Measurements from ENCODE around the gene KLF14. TPM values are rescaled to one million over a fixed set of nuclear protein-coding genes. Genes with fewer than 3 reads are reported as not detected.
"Not testable (repeated sequence)": the region's sequence is repeated elsewhere in the genome, so short reads cannot be mapped to it uniquely, and the experiment has no call there.

The KLF14 gene
- not detected for total RNA-seq
- long read RNA-seq, partial matches to known transcripts, result 0 of 1 reads
- long read RNA-seq, other reads (novel, unspliced or antisense), result 0 of 1 reads

DNA sequence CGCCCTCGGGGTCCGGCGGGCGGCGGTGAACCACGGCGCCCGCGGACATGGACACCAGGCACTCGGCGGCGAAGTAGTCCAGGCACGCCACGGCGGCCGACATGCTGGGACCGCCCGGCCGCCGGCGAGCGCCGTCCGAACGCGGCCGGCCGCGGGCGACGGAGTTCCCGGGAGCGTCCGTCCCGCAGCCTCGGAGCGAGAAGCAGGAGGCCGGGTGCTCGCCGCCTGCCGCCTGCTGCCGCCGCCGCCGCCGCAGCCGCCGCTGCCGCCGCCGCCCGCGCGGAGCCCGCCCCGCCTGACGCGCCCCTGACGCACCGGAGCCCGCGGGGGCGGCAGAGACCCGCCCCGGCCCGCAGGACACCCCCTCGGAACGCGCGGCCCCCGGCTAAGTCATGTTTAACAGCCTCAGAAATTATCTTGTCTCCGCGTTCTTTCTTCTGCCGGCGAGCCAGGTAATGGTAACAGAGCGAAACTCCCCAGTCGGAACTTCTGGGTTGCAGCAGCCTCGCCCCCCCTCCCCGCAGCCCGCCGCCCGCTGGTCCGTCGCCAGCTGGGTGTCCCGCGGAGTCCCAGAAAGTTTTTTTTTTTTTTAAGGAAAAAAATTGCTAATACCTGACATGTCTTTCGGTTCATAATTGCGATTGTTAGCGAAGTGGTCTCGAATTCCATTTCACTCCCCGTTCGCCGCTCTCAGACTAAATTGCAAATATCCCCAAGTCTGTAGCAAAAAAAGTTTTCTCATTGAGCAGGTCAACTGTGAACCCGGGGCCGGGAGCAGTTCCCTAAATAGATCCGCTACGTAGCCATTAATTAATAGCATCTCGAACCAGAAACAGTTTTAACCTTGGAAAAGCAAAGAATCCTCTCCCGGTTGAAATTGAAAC is at the start of gene KLF14:
TSS of gene KLF14 (minus strand) at position 277 of the 884 bp plus-strand sequence. CDS start at position 103, 174 bp downstream.
- intact Hi-C loops (cut with DNase I), result loop anchor here (10.0 kb wide), 1 partner anchor 649 kb away; no protein-coding TSS in a partner anchor
- no peak for DNase-seq (ENCODE audit: low spot score)

DNA sequence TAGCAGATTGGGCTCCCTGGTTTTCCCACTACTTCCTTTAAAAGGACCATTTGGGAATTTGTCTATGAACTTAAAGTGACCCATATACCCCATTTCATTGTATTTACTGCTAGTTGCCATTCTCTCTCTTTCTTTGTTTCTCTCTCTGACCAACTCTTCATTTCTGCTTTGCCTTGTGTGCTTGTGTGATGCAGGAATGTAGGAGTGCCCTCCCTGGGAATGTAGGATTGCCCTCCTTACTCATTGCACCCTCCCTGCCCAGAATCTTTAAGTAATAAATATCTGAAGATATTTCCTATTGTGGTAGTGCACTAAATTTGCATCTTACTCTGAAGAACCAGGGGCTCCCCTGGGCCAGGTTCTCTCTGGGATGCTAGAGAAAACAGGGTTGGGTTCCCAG is 47.3 kb upstream of the KLF14 start:
- DNase-seq (ENCODE audit: low spot score), result no peak
- intact Hi-C loops (cut with DNase I), result no loop called here

DNA sequence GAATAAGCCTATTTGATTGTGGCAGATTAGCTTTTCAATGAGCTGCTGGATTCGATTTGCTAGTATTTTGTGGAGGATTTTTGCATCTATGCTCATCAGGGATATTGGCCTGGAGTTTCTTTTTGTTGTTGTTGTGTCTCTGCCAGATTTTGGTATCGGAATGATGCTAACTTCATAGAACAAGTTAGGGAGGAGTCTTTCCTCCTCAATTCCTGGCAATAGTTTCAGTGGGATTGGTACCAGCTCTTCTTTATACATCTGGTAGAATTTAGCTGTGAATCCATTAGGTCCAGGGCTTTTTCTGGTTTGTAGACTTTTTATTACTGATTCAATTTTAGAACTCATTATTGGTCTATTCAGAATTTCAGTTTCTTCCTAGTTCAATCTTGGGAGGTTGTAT is 43.4 kb upstream of the KLF14 start:
- DNase-seq (ENCODE audit: low spot score), result no peak
- intact Hi-C loops (cut with DNase I), result no loop called here

DNA sequence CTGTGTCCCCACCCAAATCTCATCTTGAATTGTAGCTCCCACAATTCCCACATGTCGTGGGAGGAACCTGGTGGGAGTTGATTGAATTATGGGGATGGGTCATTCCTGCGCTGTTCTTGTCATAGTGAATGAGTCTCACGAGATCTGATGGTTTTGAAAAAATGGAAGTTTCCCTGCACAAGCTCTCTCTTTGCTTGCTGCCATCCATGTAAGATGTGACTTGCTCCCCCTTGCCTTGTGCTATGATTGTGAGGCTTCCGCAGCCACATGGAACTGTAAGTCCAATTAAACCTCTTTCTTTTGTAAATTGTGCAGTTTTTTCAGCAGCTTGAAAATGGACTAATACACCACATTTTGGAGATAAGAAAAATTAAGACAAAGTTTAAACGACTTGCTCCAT is 38.4 kb upstream of the KLF14 start:
- DNase-seq (ENCODE audit: low spot score); intact Hi-C loops (cut with DNase I): not testable (repeated sequence)

DNA sequence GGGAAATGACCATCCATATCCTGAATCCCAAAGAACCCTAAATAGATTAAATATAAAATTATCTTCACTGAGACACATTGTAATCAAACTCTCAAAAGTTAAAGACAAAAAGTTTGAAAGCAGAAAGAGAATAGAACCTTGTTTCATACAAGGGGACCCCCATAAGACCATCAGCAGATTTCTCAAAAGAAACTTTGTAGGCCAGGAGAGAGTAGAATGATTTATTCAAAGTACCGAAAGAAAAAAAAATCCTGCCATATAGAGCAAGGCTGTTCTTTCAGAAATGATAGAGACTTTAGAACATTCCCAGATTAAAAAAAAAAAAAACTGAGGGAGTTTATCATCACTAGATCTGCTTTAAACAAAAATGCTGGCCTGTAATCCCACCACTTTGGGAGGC is 34.8 kb upstream of the KLF14 start:
- intact Hi-C loops (cut with DNase I), result no loop called here
- no peak for DNase-seq (ENCODE audit: low spot score)

DNA sequence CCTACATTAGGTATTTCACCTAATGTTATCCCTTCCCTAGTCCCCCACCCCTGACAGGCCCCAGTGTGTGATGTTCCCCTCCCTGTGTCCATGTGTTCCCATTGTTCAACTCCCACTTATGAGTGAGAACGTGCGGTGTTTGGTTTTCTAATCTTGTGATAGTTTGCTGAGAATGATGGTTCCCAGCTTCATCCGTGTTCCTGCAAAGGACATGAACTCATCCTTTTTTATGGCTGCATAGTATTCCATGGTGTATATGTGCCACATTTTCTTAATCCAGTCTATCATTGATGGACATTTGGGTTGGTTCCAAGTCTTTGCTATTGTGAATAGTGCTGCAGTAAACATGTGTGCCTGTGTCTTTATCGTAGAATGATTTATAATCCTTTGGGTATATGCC is 30.6 kb upstream of the KLF14 start:
- intact Hi-C loops (cut with DNase I); DNase-seq (ENCODE audit: low spot score): not testable (repeated sequence)

DNA sequence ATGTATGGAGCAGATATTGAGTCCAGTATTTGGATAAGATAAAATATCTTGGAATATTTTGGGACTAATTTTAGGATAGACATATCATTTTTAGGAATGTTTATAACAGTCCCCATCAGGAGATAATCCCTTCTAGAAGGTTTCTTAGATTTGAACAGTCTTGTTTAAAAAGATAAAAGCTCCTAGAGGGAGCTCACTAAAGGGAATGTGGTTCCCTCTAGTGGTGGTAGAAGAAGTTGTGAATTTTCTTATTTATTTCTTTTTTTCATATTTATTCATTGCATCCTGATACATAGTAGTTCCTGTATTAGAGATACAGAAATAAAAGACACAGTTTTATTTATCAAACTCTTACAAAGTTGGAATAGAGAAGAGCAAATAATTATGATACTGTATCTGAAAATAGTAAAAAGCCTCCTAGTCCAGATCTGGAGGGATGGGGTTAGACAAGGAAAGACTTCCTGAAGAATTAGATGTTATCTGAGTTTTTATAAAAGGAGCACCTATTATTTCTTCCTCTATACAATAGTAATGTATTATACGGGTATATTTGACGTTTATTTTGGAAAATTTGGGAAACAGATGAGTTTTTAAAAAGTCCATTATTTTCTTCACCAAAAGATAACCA is 24.5 kb upstream of the KLF14 start:
- no peak for DNase-seq (ENCODE audit: low spot score)
- intact Hi-C loops (cut with DNase I), result no loop called here

DNA sequence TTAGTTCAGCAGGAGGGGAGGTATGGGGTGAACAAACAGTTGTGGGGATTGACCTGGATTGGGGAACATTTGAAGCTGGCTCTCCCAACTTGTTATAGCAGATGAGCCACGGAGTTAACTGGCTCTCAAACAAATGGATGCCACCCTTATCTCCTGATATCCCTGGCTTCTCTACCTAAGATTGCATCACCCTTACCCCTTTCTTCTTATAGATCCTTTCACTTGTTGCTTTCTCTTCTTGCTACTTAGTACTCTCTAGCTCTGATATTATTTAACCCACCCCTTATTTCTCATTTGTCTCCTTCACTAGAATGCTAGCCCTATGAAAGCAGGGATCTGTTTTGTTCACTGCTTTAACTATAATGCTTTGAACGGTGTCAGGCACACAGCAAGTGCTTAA is 22.3 kb upstream of the KLF14 start:
- intact Hi-C loops (cut with DNase I), result no loop called here
- DNase-seq (ENCODE audit: low spot score), result no peak

DNA sequence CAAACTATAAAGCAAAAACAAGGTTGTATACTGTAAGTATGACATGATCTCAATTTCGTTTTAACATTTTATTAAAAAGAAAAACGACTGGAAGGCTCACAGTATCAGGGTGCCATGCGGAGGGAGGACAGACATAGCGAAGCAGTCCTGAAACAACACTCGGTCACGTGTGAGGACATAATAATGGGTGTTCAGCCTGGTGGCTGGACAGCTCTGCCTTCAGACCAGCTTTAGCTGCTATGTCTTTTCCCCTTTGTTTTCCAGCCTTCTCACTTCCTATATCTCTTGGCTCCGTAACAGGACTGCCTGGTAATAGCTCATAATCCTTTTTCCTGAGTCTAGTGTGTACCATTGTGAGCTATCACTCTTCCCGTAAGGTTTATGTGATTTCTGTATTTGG is 18.4 kb upstream of the KLF14 start:
- intact Hi-C loops (cut with DNase I), result no loop called here
- DNase-seq (ENCODE audit: low spot score), result no peak

- intact Hi-C loops (cut with DNase I), result no loop called here
- no peak for DNase-seq (ENCODE audit: low spot score)
These were observed 16.7 kb upstream of the KLF14 start for GRCh38 chr7:130750755-130751154.

GRCh38 chr7:130748531-130749389 is 14.8 kb upstream of the KLF14 start:
- DNase-seq (ENCODE audit: low spot score), result no peak
- intact Hi-C loops (cut with DNase I), result no loop called here

GRCh38 chr7:130741331-130741995 is 7.5 kb upstream of the KLF14 start:
- intact Hi-C loops (cut with DNase I), result no loop called here
- DNase-seq (ENCODE audit: low spot score), result no peak

- intact Hi-C loops (cut with DNase I), result no loop called here
These were observed 6.6 kb upstream of the KLF14 start for GRCh38 chr7:130740606-130741005.

DNA sequence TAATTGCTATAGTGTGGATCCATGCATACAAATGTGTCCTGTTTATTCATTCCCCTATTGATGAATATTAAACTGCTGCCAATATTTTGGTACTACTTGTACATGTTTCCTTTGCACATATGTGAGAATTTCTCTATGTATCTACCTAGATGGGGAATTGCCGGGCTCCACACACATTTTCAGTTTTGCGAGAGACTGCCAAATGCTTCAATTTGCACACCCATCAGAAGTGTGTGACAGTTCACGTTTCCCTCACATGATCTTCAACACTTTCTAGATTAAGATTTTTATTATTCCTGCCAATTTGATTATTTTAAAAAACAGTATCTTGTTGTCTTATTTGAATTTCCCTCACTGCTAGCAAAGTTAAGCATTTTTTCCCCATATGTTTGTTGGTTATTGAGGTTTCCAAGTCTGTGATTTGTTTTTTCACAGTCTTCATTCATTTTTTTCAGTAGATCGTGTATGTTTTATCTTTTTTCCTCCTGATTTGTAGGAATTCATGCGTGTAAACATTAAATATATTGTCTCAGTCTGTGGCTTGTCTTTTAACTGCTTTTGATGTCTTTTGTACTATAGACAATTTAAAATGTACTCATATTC is 2.4 kb upstream of the KLF14 start:
- intact Hi-C loops (cut with DNase I), result loop anchor here (10.0 kb wide), 1 partner anchor 652 kb away; no protein-coding TSS in a partner anchor

More at GRCh38 chr7:130740606-130741005, 6.6 kb upstream of the KLF14 start:
- no peak for DNase-seq (ENCODE audit: low spot score)

GRCh38 chr7:130734815-130735716 is 1.1 kb upstream of the KLF14 start:
- intact Hi-C loops (cut with DNase I), result loop anchor here (10.0 kb wide), 1 partner anchor 650 kb away; no protein-coding TSS in a partner anchor
- DNase-seq (ENCODE audit: low spot score), result no peak

More for the DNA sequence above, 2.4 kb upstream of the KLF14 start:
- no peak for DNase-seq (ENCODE audit: low spot score)

GRCh38 chr7:130732980-130733930 is 752 bp downstream of the KLF14 start:
- DNase-seq (ENCODE audit: low spot score), result no peak

More at GRCh38 chr7:130732980-130733930, 752 bp downstream of the KLF14 start:
- intact Hi-C loops (cut with DNase I), result loop anchor here (10.0 kb wide), 1 partner anchor 648 kb away; no protein-coding TSS in a partner anchor
